ENCODE data around the gene BACE1. TPM values are rescaled to one million over a fixed set of nuclear protein-coding genes. Genes with fewer than 3 reads are reported as not detected.

The BACE1 gene
- total and polyA plus RNA-seq, 2 of the 13 experiments (the other 11 are each of a cell fraction or from before 2014, with no cell fraction given), result 7.5 to 17.9 TPM

DNA sequence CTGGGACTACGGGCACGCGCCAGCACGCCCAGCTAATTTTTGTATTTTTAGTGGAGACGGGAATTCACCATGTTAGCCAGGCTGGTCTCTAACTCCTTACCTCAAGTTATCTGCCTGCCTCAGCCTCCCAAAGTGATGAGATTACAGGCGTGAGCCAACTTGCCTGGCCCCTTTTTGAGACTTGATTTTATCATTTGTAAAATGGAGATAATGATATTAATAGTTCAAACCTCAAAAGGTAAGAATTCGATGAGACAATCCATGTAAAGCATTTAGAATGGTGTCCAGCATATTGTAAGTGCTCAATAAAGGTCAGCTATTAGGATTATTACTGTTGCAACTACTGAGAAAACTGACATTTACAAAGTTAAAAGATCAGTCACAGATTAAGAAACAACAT is 2.7 kb upstream of the BACE1 start:
- TF ChIP-seq ZBTB38 (CRISPR knock-in tag; IDR thresholded peaks at IDR 0.05) (peak; percentile 72; the same call in 1 of the 2 replicates), ATAD3A (CRISPR knock-in tag; IDR thresholded peaks at IDR 0.05) (no peak), ZSCAN21 (CRISPR knock-in tag; IDR thresholded peaks at IDR 0.05; ENCODE audit: borderline replicate concordance) (no peak), ZIK1 (CRISPR knock-in tag; IDR thresholded peaks at IDR 0.05; ENCODE audit: borderline replicate concordance, low read depth) (no peak), YEATS4 (CRISPR knock-in tag; IDR thresholded peaks at IDR 0.05; ENCODE audit: borderline replicate concordance) (no peak)
- TF ChIP-seq, protein P1, sequence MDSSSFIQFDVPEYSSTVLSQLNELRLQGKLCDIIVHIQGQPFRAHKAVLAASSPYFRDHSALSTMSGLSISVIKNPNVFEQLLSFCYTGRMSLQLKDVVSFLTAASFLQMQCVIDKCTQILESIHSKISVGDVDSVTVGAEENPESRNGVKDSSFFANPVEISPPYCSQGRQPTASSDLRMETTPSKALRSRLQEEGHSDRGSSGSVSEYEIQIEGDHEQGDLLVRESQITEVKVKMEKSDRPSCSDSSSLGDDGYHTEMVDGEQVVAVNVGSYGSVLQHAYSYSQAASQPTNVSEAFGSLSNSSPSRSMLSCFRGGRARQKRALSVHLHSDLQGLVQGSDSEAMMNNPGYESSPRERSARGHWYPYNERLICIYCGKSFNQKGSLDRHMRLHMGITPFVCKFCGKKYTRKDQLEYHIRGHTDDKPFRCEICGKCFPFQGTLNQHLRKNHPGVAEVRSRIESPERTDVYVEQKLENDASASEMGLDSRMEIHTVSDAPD (CRISPR knock-in tag; IDR thresholded peaks at IDR 0.05), result no peak
- no peak for FAIRE-seq
- Histone ChIP-seq H3K4me3 (replicated peaks in 1 of 3; ENCODE audit: insufficient read depth in 1 of 3, low read depth in 2 of 3, low read length in 3 of 3) (no peak overlapping the region), H3K27ac (ENCODE audit: extremely low read length, insufficient read depth, low read length) (peak overlapping the region; percentile 10), H3K27me3 (ENCODE audit: control insufficient read depth in 1 of 2, insufficient read depth in 2 of 2, low read length in 2 of 2) (no peaks in the 10 kb centered on the region; a peak in 1 of 5 replicates), H3K4me2 (ENCODE audit: low read depth, low read length) (peak overlapping the region; percentile 14; the same call in 1 of the 2 replicates), H3K79me2 (ENCODE audit: insufficient read depth, low read length) (peaks cover 4% of the 10 kb centered on the region), H4K20me1 (ENCODE audit: insufficient read depth, low read length) (no peaks in the 10 kb centered on the region), H3K36me3 (replicated peaks in 1 of 2; ENCODE audit: control insufficient read depth in 1 of 2, insufficient read depth in 2 of 2, low read length in 2 of 2) (no peaks in the 10 kb centered on the region), H3K9me3 (ENCODE audit: low read length) (no peaks in the 10 kb centered on the region), H2AFZ (ENCODE audit: low read length) (no peak overlapping the region), H3K9ac (ENCODE audit: insufficient read depth, low read depth, low read length) (no peak overlapping the region), H3K4me1 (ENCODE audit: insufficient read depth, low read length) (peaks cover 52% of the 10 kb centered on the region)
- ChIA-PET POLR2A (interaction anchor here (0.9 to 1.8 kb wide), 4 partner anchors 9 to 19 kb away, joined by 3 to 6 read pairs (median 4); partner anchors contain the start of gene CEP164), CTCF (ENCODE audit: low intra/inter-chr PET ratio, low total read pairs) (no interaction called here)
- ATAC-seq, result no peak
- WGBS (ENCODE audit: low lambda C conversion rate), result 89% methylated on average over 7 of the region's 7 CpGs
- intact Hi-C loops (cut with micrococcal nuclease; ENCODE audit: unreplicated experiment) (loop anchor here (5.0 kb wide), 1 partner anchor 46 kb away; no protein-coding TSS in a partner anchor), in situ Hi-C loops (cut with HindIII; ENCODE audit: extremely low pct_ligation_motif_present, low pct_unique_long_range_greater_than_20kb) (loop anchor here (5.0 kb wide), 1 partner anchor 86 kb away; the partner anchor contains the start of genes PCSK7 and RNF214)
- DNase-seq (ENCODE audit: low spot score), result no peak
- no TSS peak for BruUV-seq (replicated peaks)
